ENCODE results near the gene HDDC2.

Gene HDDC2

GRCh38 chr6:125301435-125302391 lies at the start of gene HDDC2:
Gene HDDC2 (minus strand): TSS chr6:125301967. CDS start chr6:125301932, 35 bp downstream.
- DNase-seq, result peak; percentile 47

GRCh38 chr6:125346926-125347563 lies 45.3 kb upstream of the HDDC2 start:
- DNase-seq, result no peak

GRCh38 chr6:125346201-125346925 lies 44.6 kb upstream of the HDDC2 start:
- no peak for DNase-seq

- DNase-seq, result no peak
Measured at GRCh38 chr6:125341460-125341859, 39.7 kb upstream of the HDDC2 start.

- no peak for DNase-seq
Measured at GRCh38 chr6:125340991-125341390, 39.2 kb upstream of the HDDC2 start.

GRCh38 chr6:125340175-125340835 lies 38.5 kb upstream of the HDDC2 start:
- no peak for DNase-seq

GRCh38 chr6:125339653-125340052 lies 37.9 kb upstream of the HDDC2 start:
- DNase-seq, result no peak

- no peak for DNase-seq
Measured at GRCh38 chr6:125338381-125338780, 36.6 kb upstream of the HDDC2 start.

- DNase-seq, result no peak
Measured at GRCh38 chr6:125337706-125338105, 35.9 kb upstream of the HDDC2 start.

GRCh38 chr6:125332664-125333063 lies 30.9 kb upstream of the HDDC2 start:
- DNase-seq, result no peak

GRCh38 chr6:125325586-125325985 lies 23.8 kb upstream of the HDDC2 start:
- DNase-seq, result no peak

GRCh38 chr6:125323376-125323775 lies 21.6 kb upstream of the HDDC2 start:
- DNase-seq, result no peak

GRCh38 chr6:125316621-125317020 lies 14.9 kb upstream of the HDDC2 start:
- no peak for DNase-seq

- no peak for DNase-seq
Measured at GRCh38 chr6:125315548-125315947, 13.8 kb upstream of the HDDC2 start.

GRCh38 chr6:125314009-125314581 lies 12.3 kb upstream of the HDDC2 start:
- peak; percentile 53 for DNase-seq

- DNase-seq, result no peak
Measured at GRCh38 chr6:125312950-125313349, 11.2 kb upstream of the HDDC2 start.

- no peak for DNase-seq
Measured at GRCh38 chr6:125312478-125312877, 10.7 kb upstream of the HDDC2 start.

- peak; percentile 69 for DNase-seq
Measured at GRCh38 chr6:125310994-125311649, 9.4 kb upstream of the HDDC2 start.

GRCh38 chr6:125307964-125308615 lies 6.3 kb upstream of the HDDC2 start:
- no peak for DNase-seq

GRCh38 chr6:125307150-125307838 lies 5.5 kb upstream of the HDDC2 start:
- DNase-seq, result no peak

GRCh38 chr6:125306756-125307149 lies 5.0 kb upstream of the HDDC2 start:
- no peak for DNase-seq
